T-cell (primary cell): ENCODE data around the gene CDC42EP5. TPM values are rescaled to one million over a fixed set of nuclear protein-coding genes. Genes with fewer than 3 reads are reported as not detected.
A peak's percentile ranks its signal among the peaks of the same experiment; 100 is the strongest.

Source experiments
- ATAC-seq, 4 experiments: fragments of 200-7000 bp in 3 of 4; fragments of 150-1000 bp in 1 of 4; cut with Tn5 transposase; replicated peaks in 1 of 4; 1 replicate in 3 of 4; 2 replicates in 1 of 4; pipeline ENCODE4 v1.10.0; 2021; ENCODE audit warnings: moderate library complexity in 3 of 4, mild to moderate bottlenecking in 2 of 4, moderate number of reproducible peaks in 1 of 4
- CTCF ChIA-PET, 2 donors: fragments of 300-600 bp; sonication (Branson Sonifier 250); formaldehyde crosslinking; loops; one replicate each; lab custom pipeline; 2022; ENCODE audit warnings: antibody characterized with exemption in 2 of 2; lab: Charles Lee
- POLR2A ChIA-PET, 2 donors: fragments of 300-600 bp; sonication (Branson Sonifier 250); formaldehyde crosslinking; loops; one replicate each; lab custom pipeline; 2022; ENCODE audit warnings: antibody characterized with exemption in 2 of 2; lab: Charles Lee
- DNase-seq, 35 experiments: peaks; one replicate each; pipeline versions ENCODE4 v3.0.0 to v3.0.0-alpha.2; 2013 to 2023
- H3K27ac ChIP-seq: one replicate; pipeline ENCODE4 v1.5.1; 2013; ENCODE audit warnings: low read length
- H3K27me3 ChIP-seq, 2 experiments: replicated peaks in 1 of 2; 1 replicate in 1 of 2; 2 replicates in 1 of 2; pipeline versions ENCODE4 v1.6.1 to v1.7.0; 2013; ENCODE audit warnings: low read length in 1 of 2, mixed read lengths in 1 of 2; ENCODE audit not compliant: control insufficient read depth in 2 of 2, insufficient read depth in 2 of 2; ENCODE audit errors: extremely low read depth in 1 of 2
- H3K36me3 ChIP-seq, 2 donors: 1 replicate in 1 of 2; 2 replicates in 1 of 2; pipeline versions ENCODE4 v1.6.1 to v1.7.0; 2013; ENCODE audit warnings: low read length in 1 of 2; ENCODE audit not compliant: control insufficient read depth in 2 of 2, insufficient read depth in 1 of 2; ENCODE audit errors: extremely low read depth in 1 of 2
- H3K4me1 ChIP-seq, 2 experiments: 1 replicate in 1 of 2; 2 replicates in 1 of 2; pipeline versions ENCODE4 v1.6.1 to v1.7.0; 2013; ENCODE audit warnings: low read length in 2 of 2, mixed read lengths in 1 of 2; ENCODE audit not compliant: insufficient read depth in 2 of 2, control insufficient read depth in 1 of 2; ENCODE audit errors: extremely low read depth in 1 of 2
- H3K4me3 ChIP-seq, 2 donors: 1 replicate in 1 of 2; 2 replicates in 1 of 2; pipeline versions ENCODE4 v1.5.1 to v1.7.0; 2013; ENCODE audit warnings: mild to moderate bottlenecking in 2 of 2, low read length in 1 of 2, moderate library complexity in 1 of 2; ENCODE audit not compliant: control insufficient read depth in 1 of 2; ENCODE audit errors: extremely low read depth in 1 of 2
- H3K9me3 ChIP-seq: 2 replicates; pipeline ENCODE4 v1.7.0; 2013
- H3K27ac Mint-ChIP-seq, 2 donors: one replicate each; pipeline ENCODE4 v1.8.0; 2020 to 2021; ENCODE audit warnings: mild to moderate bottlenecking in 2 of 2, mixed read lengths in 2 of 2
- H3K27me3 Mint-ChIP-seq, 2 donors: one replicate each; pipeline ENCODE4 v1.8.0; 2021 to 2022; ENCODE audit warnings: mixed read lengths in 2 of 2
- H3K36me3 Mint-ChIP-seq: one replicate; pipeline ENCODE4 v1.8.0; 2021; ENCODE audit warnings: mixed read lengths
- H3K4me1 Mint-ChIP-seq, 3 donors: one replicate each; pipeline ENCODE4 v1.8.0; 2020 to 2022; ENCODE audit warnings: mixed read lengths in 3 of 3, mild to moderate bottlenecking in 1 of 3
- H3K4me3 Mint-ChIP-seq, 3 donors: one replicate each; pipeline ENCODE4 v1.8.0; 2020 to 2022; ENCODE audit warnings: mild to moderate bottlenecking in 3 of 3, mixed read lengths in 3 of 3, moderate library complexity in 3 of 3
- H3K9me3 Mint-ChIP-seq, 3 donors: one replicate each; pipeline ENCODE4 v1.8.0; 2020 to 2022; ENCODE audit warnings: mixed read lengths in 3 of 3
- WGBS: methylation state at CpG from one replicate; pipeline ENCODE4 v1.1.5; 2013; ENCODE audit warnings: missing lambda C conversion rate; ENCODE audit not compliant: insufficient coverage; 5-methylcytosine and 5-hydroxymethylcytosine counted together
- total RNA-seq, 35 experiments: library from RNA in 6 of 35; stranded (reverse) in 6 of 35; fragments of 120-200 nt in 1 of 35; gene quantifications; one replicate each; pipeline versions ENCODE4 v1.2.1 to v1.2.4 and lab custom pipeline; 2013 to 2026

CDC42EP5 gene
- total RNA-seq, 5 donors from 2014 or later (not counting 1 experiment from before 2014, with no cell fraction given) = 0.43 TPM; not detected in 4

DNA sequence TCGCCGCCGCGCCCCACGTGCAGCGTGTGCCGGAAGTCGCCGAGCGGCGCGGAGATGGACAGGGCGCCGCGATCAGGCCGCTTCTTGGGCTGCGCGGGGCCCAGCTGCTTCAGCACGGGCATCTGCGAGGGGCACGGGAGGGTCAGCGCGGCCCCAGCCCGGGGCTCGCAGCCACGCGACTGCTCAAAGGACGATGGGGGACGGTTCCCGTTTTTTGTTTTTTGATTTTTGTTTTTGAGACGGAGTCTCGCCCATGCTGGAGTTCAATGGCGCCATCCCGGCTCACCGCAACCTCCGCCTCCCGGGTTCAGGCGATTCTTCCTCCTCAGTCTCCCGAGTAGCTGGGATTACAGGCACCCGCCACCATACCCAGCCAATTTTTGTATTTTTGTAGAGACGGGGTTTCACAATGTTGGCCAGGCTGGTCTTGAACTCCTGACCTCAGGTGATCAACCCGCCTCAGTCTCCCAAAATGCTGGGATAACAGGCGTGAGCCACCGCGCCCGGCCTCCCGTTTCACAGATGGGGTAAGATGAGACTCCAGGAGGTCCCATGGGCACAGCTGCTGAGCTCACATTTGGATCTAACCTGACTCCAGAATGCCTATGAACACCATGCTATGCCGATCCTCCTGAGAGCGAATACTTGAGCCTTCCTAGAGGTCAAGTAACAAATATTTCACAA lies 7.5 kb downstream of the CDC42EP5 start:
- Mint-ChIP-seq H3K9me3 (no peaks in the 10 kb centered on the region), H3K27me3 (peaks cover 12 to 24% of the 10 kb centered on the region in 2 donors), H3K36me3 (no peaks in the 10 kb centered on the region), H3K4me3 (peak overlapping the region; percentile 59 to 76 (median 61)), H3K27ac (no peak overlapping the region), H3K4me1 (peaks cover 19 to 32% (median 27%) of the 10 kb centered on the region in 3 donors)
- H3K4me1 ChIP-seq = peaks cover 7 to 32% of the 10 kb centered on the region in 2 experiments
- H3K27ac ChIP-seq = no peak overlapping the region
- no peaks in the 10 kb centered on the region for H3K9me3 ChIP-seq
- H3K27me3 ChIP-seq = peaks cover 4 to 17% of the 10 kb centered on the region in 2 experiments
- no peak for ATAC-seq
- H3K4me3 ChIP-seq = no peak overlapping the region
- no peak for DNase-seq
- 79% methylated on average over 47 of the region's 49 CpGs for WGBS
- ChIA-PET POLR2A (no interaction called here), CTCF (no interaction called here)
- peaks cover 0 to 15% of the 10 kb centered on the region in 2 donors for H3K36me3 ChIP-seq

DNA sequence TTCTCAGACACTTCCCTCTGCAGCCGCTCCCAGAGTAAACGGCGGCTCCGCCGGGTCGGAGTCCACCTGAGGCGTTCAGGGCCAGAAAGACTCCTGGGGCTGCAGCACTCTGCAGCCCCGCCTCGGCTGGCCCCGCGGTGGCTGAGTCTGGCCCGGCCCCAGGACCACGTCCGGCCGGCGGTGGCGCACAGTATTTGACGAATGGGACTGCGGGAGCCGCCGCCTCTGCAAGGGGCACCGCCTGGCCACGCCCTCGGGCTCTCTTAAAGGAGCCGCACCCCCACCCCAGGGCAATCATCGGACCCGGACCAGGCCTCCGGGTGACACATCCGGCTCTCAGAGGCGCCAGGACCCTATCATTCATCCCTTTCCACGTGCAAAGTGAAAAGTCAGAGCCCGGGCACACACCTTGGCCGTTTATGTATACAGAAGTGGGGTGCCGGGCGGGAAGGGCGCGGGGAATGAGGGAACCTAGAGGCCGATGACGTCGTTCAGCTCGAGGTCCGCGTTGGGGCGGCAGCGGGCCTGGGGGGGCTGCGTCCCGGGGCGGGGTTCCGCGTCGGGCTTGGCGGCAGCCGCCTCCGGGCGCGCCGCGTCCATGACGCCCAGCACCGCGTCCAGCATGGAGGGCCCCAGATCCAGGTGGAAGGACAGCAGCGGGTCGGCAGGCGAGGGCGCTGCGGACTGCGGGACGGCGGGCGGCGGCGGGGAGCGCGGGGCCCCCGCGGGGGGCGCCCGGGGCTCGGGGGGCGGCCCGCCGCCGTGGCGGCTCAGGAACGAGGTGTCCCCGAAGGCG lies 8.3 kb downstream of the CDC42EP5 start:
- CTCF ChIA-PET = no interaction called here
- Histone ChIP-seq H3K27me3 (peaks cover 3 to 10% of the 10 kb centered on the region in 2 experiments), H3K4me1 (peaks cover 7 to 35% of the 10 kb centered on the region in 2 experiments), H3K4me3 (peak overlapping the region; percentile 83 to 85), H3K27ac (peak overlapping the region; percentile 72), H3K36me3 (peaks cover 4 to 20% of the 10 kb centered on the region in 2 donors), H3K9me3 (no peaks in the 10 kb centered on the region)
- peaks cover 16 to 28% (median 24%) of the 10 kb centered on the region in 3 donors for H3K4me1 Mint-ChIP-seq
- no peaks in the 10 kb centered on the region for H3K36me3 Mint-ChIP-seq
- DNase-seq = peak in 32 of 35 experiments; percentile 24 to 71 (median 50)
- peak overlapping the region; percentile 89 to 90 for H3K27ac Mint-ChIP-seq
- ATAC-seq = peak; percentile 19 to 39 (median 38)
- peak overlapping the region; percentile 85 to 89 (median 85) for H3K4me3 Mint-ChIP-seq
- H3K9me3 Mint-ChIP-seq = no peaks in the 10 kb centered on the region
- POLR2A ChIA-PET = no interaction called here
- peaks cover 5 to 17% of the 10 kb centered on the region in 2 donors for H3K27me3 Mint-ChIP-seq
- WGBS = 7% methylated on average over 84 of the region's 87 CpGs

DNA sequence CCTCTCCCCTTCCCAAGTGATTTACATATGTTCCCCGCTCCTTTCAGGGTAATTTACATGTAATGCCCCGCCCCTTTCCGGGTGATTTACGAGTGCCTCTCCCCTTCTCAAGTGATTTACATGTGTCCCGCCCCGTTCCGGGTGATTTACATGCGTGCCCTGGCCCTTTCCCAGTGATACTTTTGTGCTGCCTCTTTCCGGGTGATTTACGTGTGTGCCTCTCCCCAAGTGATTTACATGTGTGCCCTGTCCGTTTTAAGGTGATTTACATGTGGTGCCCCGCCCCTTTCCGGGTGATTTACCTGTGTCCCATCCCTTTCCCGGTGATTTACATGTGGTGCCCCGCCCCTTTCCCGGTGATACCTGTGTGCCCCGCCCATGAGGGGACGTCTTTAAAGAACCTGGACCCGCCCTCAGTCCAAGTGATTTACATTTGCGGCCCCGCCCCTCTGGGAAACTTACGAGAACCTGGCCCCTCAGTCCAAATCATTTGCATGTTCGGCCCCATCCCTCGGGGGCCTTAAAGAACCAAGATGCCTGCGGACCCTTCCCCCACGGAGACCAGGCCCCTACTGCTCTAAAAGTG lies 9.0 kb downstream of the CDC42EP5 start:
- ChIA-PET POLR2A (interaction anchor here in 1 of 2 donors (1.0 to 1.9 kb wide), 2 partner anchors 11 to 15 kb away, joined by 4 to 9 read pairs; partner anchors contain the start of gene LENG8), CTCF (interaction anchor here in 1 of 2 donors (0.6 to 1.0 kb wide), 3 partner anchors 15 to 20 kb away, joined by 3 to 5 read pairs (median 3); partner anchors contain the start of gene LENG8)
- peak overlapping the region; percentile 72 for H3K27ac ChIP-seq
- Mint-ChIP-seq H3K4me3 (peak overlapping the region; percentile 85 to 89 (median 85)), H3K27me3 (peaks cover 0 to 10% of the 10 kb centered on the region in 2 donors), H3K36me3 (peaks cover 5% of the 10 kb centered on the region), H3K4me1 (peaks cover 20 to 32% (median 29%) of the 10 kb centered on the region in 3 donors), H3K27ac (peak overlapping the region; percentile 89 to 90), H3K9me3 (no peaks in the 10 kb centered on the region)
- peak; percentile 34 to 60 (median 48) for ATAC-seq
- H3K4me3 ChIP-seq = peak overlapping the region; percentile 83 to 85
- no peaks in the 10 kb centered on the region for H3K9me3 ChIP-seq
- WGBS = under 1% methylated on average over 25 of the region's 26 CpGs
- peaks cover 4 to 26% of the 10 kb centered on the region in 2 donors for H3K36me3 ChIP-seq
- peaks cover 7 to 42% of the 10 kb centered on the region in 2 experiments for H3K4me1 ChIP-seq
- peaks cover 0 to 6% of the 10 kb centered on the region in 2 experiments for H3K27me3 ChIP-seq
- DNase-seq = peak in 31 of 35 experiments; percentile 49 to 91 (median 79)

DNA sequence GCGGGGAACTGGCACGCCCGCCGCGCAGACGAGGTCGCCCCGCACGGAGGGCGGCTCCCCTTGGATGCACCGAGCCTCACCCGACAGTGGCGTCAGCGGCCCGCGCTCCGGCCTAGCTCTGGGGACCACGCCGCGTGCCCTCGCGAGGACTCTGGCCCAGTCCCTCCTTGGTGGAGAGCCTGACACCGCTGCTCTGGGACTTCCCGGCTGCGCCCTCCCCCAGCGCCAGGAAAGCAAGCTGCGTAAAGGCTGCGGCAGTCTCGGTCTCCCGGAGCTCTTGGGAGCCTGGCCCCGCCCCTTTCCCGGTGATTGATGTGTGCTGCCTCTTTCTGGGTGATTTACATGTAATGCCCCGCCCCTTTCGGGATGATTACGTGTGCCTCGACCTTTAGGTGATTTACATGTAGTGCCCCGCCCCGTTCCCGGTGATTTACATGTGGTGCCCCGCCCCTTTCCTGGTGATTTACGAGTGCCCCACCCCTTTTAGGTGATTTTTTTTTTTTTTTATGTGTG lies 9.5 kb downstream of the CDC42EP5 start, which contains the start of gene LENG9:
Gene LENG9, minus strand, starts transcription at position 248 of the 513 bp plus-strand sequence. CDS start 252 bp downstream, outside the sequence.
- peak within 1 kb of the TSS; percentile 89 to 90 for H3K27ac Mint-ChIP-seq
- peak within 1 kb of the TSS; percentile 85 to 89 (median 85) for H3K4me3 Mint-ChIP-seq
- POLR2A ChIA-PET = interaction anchor here in 1 of 2 donors (0.6 to 1.9 kb wide), 3 partner anchors 10 to 15 kb away, joined by 4 to 9 read pairs (median 7); partner anchors contain the start of gene LENG8
- Histone ChIP-seq H3K27me3 (peaks cover 0 to 6% of the 10 kb centered on the region in 2 experiments), H3K4me3 (peak within 1 kb of the TSS; percentile 83 to 85), H3K4me1 (peaks cover 7 to 48% of the 10 kb centered on the region in 2 experiments), H3K9me3 (no peaks in the 10 kb centered on the region), H3K36me3 (peaks cover 4 to 31% of the 10 kb centered on the region in 2 donors), H3K27ac (peak within 1 kb of the TSS; percentile 72)
- DNase-seq (peak; percentile 66 to 99 (median 93)), ATAC-seq (peak; percentile 60 to 71 (median 68))
- CTCF ChIA-PET = interaction anchor here in 1 of 2 donors (0.6 to 1.0 kb wide), 4 partner anchors 15 to 98 kb away, joined by 3 to 5 read pairs (median 3); partner anchors contain the start of gene LENG8
- H3K4me1 Mint-ChIP-seq = peaks cover 25 to 38% (median 34%) of the 10 kb centered on the region in 3 donors
- peaks cover 0 to 4% of the 10 kb centered on the region in 2 donors for H3K27me3 Mint-ChIP-seq
- H3K9me3 Mint-ChIP-seq = no peaks in the 10 kb centered on the region
- peaks cover 10% of the 10 kb centered on the region for H3K36me3 Mint-ChIP-seq
- WGBS = 0% methylated on average over 26 of the region's 41 CpGs

DNA sequence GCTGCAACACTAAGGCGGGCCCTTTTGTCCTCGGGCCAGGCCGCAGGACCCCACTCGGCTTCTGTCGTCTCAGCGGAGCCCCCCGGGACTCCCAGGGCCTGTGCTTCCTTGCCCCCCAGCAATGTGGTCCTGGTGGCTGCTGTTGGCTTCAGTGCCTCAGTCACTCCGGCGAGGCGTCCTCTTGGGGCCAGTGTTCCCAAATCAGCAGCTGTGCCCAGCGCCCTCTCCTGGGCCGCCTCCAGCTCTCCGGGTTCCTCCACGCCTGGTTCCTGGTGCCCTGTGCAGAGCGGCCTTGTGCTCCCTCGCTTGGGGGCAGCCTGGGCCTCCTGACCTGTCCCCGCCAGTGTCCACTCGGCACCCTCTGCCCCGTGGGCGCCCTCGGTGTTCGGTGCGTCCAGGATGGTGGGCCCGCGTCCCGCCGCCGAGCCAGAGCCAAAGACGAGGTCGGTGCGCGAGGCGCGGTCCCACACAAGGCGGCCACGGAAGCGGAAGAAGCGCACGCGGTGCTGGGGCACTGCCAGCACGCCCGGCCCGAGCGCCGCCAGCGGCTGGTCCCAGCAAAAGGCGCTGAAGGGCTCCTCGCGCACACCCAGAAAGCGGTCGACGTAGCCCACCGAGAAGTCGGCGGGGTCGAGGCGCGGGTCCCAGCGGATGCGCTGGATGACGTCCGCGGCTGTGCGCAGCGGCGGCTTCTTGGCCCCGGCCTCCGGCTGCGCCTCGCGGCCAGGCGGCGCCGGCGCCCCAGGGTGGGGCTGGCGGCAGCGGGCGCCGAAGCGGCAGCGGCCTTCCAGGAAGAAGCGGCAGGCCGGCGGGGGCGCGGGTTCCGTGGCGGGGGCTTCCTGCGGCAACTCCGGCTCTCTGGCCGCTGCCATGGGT lies 10.2 kb downstream of the CDC42EP5 start:
- Histone ChIP-seq H3K4me1 (peaks cover 7 to 54% of the 10 kb centered on the region in 2 experiments), H3K4me3 (peak overlapping the region; percentile 19 to 83), H3K9me3 (no peaks in the 10 kb centered on the region), H3K27ac (peak overlapping the region; percentile 72), H3K27me3 (peaks cover 0 to 6% of the 10 kb centered on the region in 2 experiments), H3K36me3 (peaks cover 4 to 38% of the 10 kb centered on the region in 2 donors)
- WGBS = 12% methylated on average over 91 of the region's 91 CpGs
- Mint-ChIP-seq H3K27me3 (no peaks in the 10 kb centered on the region), H3K4me3 (peak overlapping the region; percentile 85 to 89 (median 85)), H3K4me1 (peaks cover 31 to 44% (median 41%) of the 10 kb centered on the region in 3 donors), H3K9me3 (no peaks in the 10 kb centered on the region), H3K27ac (peak overlapping the region; percentile 39 to 67), H3K36me3 (peaks cover 17% of the 10 kb centered on the region)
- ATAC-seq = peak; percentile 38 to 66 (median 52)
- peak; percentile 41 to 84 (median 63) for DNase-seq
- ChIA-PET POLR2A (interaction anchor here in 1 of 2 donors (0.6 to 1.9 kb wide), 3 partner anchors 10 to 14 kb away, joined by 4 to 9 read pairs (median 7); partner anchors contain the start of gene LENG8), CTCF (interaction anchor here in 1 of 2 donors (0.6 to 1.0 kb wide), 3 partner anchors 14 to 98 kb away, joined by 3 read pairs; partner anchors contain the start of gene LENG8)
